GM12801 (cell line): Measurements from ENCODE around the gene CARM1.

Experiments
- TF ChIP-seq, protein P1 (sequence below): IDR thresholded peaks from one replicate; pipeline ENCODE4 v1.5.1; 2011; ENCODE audit warnings: control low read depth; ENCODE audit not compliant: insufficient read length; ENCODE audit errors: extremely low read depth

Gene CARM1

DNA sequence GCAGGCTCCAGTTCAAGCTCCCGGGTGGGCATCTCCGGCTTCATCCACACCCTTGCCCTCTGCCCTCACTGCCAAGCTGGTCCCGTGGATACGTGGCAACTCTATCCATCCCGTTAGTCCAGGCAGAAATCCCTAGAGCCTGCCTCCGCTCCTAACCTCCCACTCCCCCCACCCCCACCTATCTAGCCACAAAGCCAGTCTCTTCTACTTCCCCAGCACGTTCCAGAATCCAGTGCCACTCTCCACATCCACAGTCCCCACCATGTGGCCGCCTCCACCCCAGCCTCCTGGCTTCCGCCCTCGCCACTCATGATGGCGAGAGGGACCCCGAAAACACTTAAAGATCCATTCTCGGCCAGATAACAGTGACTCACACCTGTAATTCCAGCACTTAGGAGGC is 53.2 kb downstream of the CARM1 start:
- TF ChIP-seq, protein P1, sequence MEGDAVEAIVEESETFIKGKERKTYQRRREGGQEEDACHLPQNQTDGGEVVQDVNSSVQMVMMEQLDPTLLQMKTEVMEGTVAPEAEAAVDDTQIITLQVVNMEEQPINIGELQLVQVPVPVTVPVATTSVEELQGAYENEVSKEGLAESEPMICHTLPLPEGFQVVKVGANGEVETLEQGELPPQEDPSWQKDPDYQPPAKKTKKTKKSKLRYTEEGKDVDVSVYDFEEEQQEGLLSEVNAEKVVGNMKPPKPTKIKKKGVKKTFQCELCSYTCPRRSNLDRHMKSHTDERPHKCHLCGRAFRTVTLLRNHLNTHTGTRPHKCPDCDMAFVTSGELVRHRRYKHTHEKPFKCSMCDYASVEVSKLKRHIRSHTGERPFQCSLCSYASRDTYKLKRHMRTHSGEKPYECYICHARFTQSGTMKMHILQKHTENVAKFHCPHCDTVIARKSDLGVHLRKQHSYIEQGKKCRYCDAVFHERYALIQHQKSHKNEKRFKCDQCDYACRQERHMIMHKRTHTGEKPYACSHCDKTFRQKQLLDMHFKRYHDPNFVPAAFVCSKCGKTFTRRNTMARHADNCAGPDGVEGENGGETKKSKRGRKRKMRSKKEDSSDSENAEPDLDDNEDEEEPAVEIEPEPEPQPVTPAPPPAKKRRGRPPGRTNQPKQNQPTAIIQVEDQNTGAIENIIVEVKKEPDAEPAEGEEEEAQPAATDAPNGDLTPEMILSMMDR, result no peak

DNA sequence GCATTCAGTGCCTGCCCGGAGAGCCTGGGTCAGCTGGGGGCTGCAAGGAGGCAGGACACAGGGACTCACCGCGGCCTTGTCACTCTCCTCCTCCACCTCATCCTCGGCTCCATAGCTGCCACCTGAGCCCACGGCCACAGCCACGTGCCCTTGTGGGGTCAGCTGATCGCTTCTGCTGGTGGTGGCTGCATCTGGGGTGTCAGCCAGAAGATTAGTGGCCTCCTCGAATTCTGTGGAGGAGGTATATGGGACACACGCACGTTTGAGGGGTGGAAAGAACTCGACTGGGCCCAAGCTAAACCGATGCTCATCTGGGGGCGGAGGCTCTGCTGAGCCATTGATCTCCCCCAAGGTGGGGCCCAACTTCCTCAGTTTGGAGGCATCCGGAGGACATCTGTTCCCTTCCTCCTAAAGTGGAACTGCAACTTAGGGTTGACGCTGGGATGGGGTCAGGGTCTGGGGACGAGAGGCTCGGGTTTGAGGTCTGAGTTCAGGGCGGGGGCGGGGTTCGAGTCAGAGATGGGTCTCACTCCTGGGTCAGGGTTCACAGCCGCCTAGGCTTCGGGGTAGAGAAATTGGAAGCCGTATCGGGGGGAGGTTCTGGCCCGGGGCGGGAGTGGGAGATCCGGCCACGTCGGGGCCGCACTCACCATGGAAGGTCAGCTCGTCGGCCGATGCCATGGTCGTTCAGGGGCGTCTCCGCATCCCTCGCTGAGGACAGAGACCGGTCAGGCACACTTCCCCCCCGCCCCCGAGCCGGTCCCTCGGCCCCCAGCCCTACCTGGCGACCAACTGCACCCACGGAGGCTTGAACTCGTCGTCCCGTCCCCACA is 56.6 kb downstream of the CARM1 start:
- TF ChIP-seq, protein P1, result no peak

DNA sequence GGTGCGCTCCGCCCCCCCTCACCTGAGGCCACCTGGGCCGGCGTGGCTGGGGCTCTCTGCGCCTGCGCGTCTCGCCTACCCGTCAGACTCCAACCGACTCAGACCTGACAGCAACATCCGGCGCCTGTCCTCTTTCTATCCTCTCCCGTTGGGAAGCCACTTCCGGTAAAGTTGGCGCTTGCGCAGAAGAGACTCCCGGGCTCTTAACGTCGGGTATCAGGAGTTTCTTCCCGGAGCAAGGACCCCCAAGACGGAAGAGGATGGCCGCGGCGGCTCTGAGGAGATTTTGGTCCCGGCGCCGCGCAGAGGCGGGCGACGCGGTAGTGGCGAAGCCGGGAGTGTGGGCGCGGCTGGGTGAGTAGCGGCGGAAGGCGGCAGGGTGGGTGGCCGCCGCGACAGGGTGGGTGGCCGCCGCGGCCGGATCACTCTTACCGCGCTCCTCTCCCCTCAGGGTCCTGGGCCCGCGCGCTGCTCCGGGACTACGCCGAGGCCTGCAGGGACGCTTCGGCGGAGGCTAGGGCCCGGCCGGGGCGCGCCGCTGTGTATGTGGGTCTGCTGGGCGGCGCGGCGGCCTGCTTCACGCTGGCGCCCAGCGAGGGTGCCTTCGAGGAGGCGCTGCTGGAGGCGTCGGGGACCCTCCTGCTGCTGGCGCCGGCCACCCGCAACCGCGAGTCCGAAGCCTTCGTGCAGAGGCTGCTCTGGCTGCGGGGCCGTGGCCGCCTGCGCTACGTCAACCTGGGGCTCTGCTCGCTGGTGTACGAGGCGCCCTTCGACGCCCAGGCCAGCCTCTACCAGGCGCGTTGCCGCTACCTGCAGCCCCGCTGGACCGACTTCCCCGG is 57.4 kb downstream of the CARM1 start, which contains the start of the genes TIMM29 and YIPF2:
TSS of gene TIMM29 (plus strand) at position 249 of the 839 bp plus-strand sequence. CDS start at position 261, 12 bp downstream.
TSS of gene YIPF2 (minus strand) at position 77 of the 839 bp plus-strand sequence. CDS start 229 bp downstream, outside the sequence.
- TF ChIP-seq, protein P1, result no peak

- TF ChIP-seq, protein P1, result no peak
These were observed 58.0 kb downstream of the CARM1 start for GRCh38 chr19:10929402-10929794.

GRCh38 chr19:10935371-10936059 is 64.2 kb downstream of the CARM1 start:
- TF ChIP-seq, protein P1, result no peak

DNA sequence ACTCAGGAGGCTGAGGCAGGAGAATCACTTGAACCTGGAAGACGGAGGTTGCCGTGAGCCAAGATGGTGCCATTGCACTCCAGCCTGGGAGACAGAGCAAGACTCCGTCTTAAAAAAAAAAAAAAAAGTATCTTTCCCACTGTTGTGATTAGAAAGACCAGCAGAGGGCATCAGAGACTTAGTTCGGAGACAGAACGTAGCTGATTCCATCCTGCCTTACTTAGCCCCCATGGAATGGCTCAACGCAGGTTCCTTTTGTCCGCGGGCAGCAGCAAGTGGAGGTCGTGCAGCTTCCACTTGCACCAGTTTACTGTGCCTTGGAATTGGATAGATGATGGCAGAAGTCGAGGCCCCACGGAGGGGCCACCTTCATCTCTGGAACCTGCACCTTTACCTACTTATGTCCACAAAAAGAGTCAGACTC is 65.3 kb downstream of the CARM1 start:
- TF ChIP-seq, protein P1, result no peak

- TF ChIP-seq, protein P1, result no peak
These were observed 73.9 kb downstream of the CARM1 start for GRCh38 chr19:10945264-10945663.
